WTC11 (cell line): ENCODE results near the gene POC1A. TPM values are rescaled to one million over a fixed set of nuclear protein-coding genes. Genes with fewer than 3 reads are reported as not detected.
A peak's percentile ranks its signal among the peaks of the same experiment; 100 is the strongest.

Experiments used
- ATAC-seq: fragments of 200-7000 bp; cut with Tn5 transposase; 2 replicates; pipeline ENCODE4 v1.10.0; 2021; ENCODE audit warnings: mild to moderate bottlenecking, moderate library complexity
- CTCF ChIA-PET: fragments of 300-600 bp; sonication (Branson Sonifier 250); formaldehyde crosslinking; loops from one replicate; lab custom pipeline; 2021; ENCODE audit warnings: antibody characterized with exemption; lab: Charles Lee
- POLR2A ChIA-PET: fragments of 350-600 bp; sonication (Branson Sonifier 250); formaldehyde crosslinking; loops from one replicate; lab custom pipeline; 2021; ENCODE audit warnings: antibody characterized with exemption; lab: Charles Lee
- DNase-seq: peaks from one replicate; pipeline ENCODE4 v3.0.0; 2021; ENCODE audit warnings: low spot score
- H3K27ac Mint-ChIP-seq: 2 replicates; pipeline ENCODE4 v1.8.0; 2021; ENCODE audit warnings: mixed read lengths
- H3K27me3 Mint-ChIP-seq: 2 replicates; pipeline ENCODE4 v1.8.0; 2021; ENCODE audit warnings: low read depth, mild to moderate bottlenecking, moderate library complexity, mixed read lengths
- H3K36me3 Mint-ChIP-seq: 2 replicates; pipeline ENCODE4 v1.8.0; 2021; ENCODE audit warnings: mixed read lengths
- H3K4me1 Mint-ChIP-seq: 2 replicates; pipeline ENCODE4 v1.8.0; 2022; ENCODE audit warnings: mixed read lengths
- H3K4me3 Mint-ChIP-seq: 2 replicates; pipeline ENCODE4 v1.8.0; 2021; ENCODE audit warnings: mild to moderate bottlenecking, moderate library complexity, mixed read lengths
- H3K9me3 Mint-ChIP-seq: 2 replicates; pipeline ENCODE4 v1.8.0; 2021; ENCODE audit warnings: mixed read lengths
- ESRRA ChIP-seq: sonication (generic); formaldehyde crosslinking; IDR thresholded peaks from 2 replicates; pipeline ENCODE4 v1.8.1; 2022; ENCODE audit warnings: mild to moderate bottlenecking, missing genetic modification reagents, borderline replicate concordance
- FOXK1 ChIP-seq: sonication (generic); formaldehyde crosslinking; IDR thresholded peaks from 2 replicates; pipeline ENCODE4 v1.8.0; 2022; ENCODE audit warnings: mild to moderate bottlenecking, moderate library complexity, missing genetic modification reagents
- MXD4 ChIP-seq: fragments of 250-450 bp; sonication (Bioruptor Pico); IDR thresholded peaks from 2 replicates; pipeline ENCODE4 v1.8.0; 2021; ENCODE audit warnings: mild to moderate bottlenecking, moderate library complexity, borderline replicate concordance
- NR2C2 ChIP-seq: sonication (generic); formaldehyde crosslinking; IDR thresholded peaks from 2 replicates; pipeline ENCODE4 v1.8.0; 2022; ENCODE audit warnings: mild to moderate bottlenecking, missing genetic modification reagents
- PRRX2 ChIP-seq: fragments of 250-450 bp; sonication (Bioruptor Pico); IDR thresholded peaks from 2 replicates; pipeline ENCODE4 v1.8.0; 2021; ENCODE audit warnings: mild to moderate bottlenecking
- SMAD4 ChIP-seq: sonication (generic); formaldehyde crosslinking; IDR thresholded peaks from 2 replicates; pipeline ENCODE4 v1.8.0; 2022; ENCODE audit warnings: mild to moderate bottlenecking, missing genetic modification reagents
- TEAD4 ChIP-seq: sonication (generic); formaldehyde crosslinking; IDR thresholded peaks from 2 replicates; pipeline ENCODE4 v1.8.0; 2022; ENCODE audit warnings: mild to moderate bottlenecking, missing genetic modification reagents
- TP53 ChIP-seq: sonication (generic); formaldehyde crosslinking; IDR thresholded peaks from 2 replicates; pipeline ENCODE4 v1.8.1; 2023; ENCODE audit warnings: mild to moderate bottlenecking, missing genetic modification reagents
- ZNF219 ChIP-seq: sonication (generic); formaldehyde crosslinking; IDR thresholded peaks from 2 replicates; pipeline ENCODE4 v1.8.0; 2023; ENCODE audit warnings: missing genetic modification reagents, mild to moderate bottlenecking, borderline replicate concordance
- total RNA-seq: library from RNA; stranded (reverse); gene quantifications from 3 replicates; pipeline ENCODE4 v1.2.3, GENCODE V29; 2021
- TF ChIP-seq, protein P1 (sequence below): sonication (generic); formaldehyde crosslinking; IDR thresholded peaks from 2 replicates; pipeline ENCODE4 v1.8.0; 2023; ENCODE audit warnings: missing genetic modification reagents, mild to moderate bottlenecking, borderline replicate concordance
- TF ChIP-seq, protein P2 (sequence below): fragments of 200-600 bp; IDR thresholded peaks from 2 replicates; pipeline ENCODE4 v1.8.0; 2022; ENCODE audit warnings: antibody characterized with exemption
- TF ChIP-seq, protein P3 (sequence below): fragments of 250-450 bp; sonication (Bioruptor Pico); IDR thresholded peaks from 2 replicates; pipeline ENCODE4 v1.8.0; 2021; ENCODE audit warnings: mild to moderate bottlenecking
- TF ChIP-seq, protein P4 (sequence below): sonication (generic); formaldehyde crosslinking; IDR thresholded peaks from 2 replicates; pipeline ENCODE4 v1.8.1; 2023; ENCODE audit warnings: mild to moderate bottlenecking, missing genetic modification reagents, moderate library complexity
- TF ChIP-seq, protein P5 (sequence below): sonication (generic); formaldehyde crosslinking; IDR thresholded peaks from 2 replicates; pipeline ENCODE4 v1.8.1; 2022; ENCODE audit warnings: mild to moderate bottlenecking, moderate library complexity, missing genetic modification reagents
- TF ChIP-seq, protein P6 (sequence below): sonication (generic); formaldehyde crosslinking; IDR thresholded peaks from 2 replicates; pipeline ENCODE4 v1.8.0; 2022; ENCODE audit warnings: mild to moderate bottlenecking, missing genetic modification reagents
- TF ChIP-seq, protein P7 (sequence below): sonication (generic); formaldehyde crosslinking; IDR thresholded peaks from 2 replicates; pipeline ENCODE4 v1.8.1; 2022; ENCODE audit warnings: mild to moderate bottlenecking, missing genetic modification reagents, moderate library complexity, borderline replicate concordance
- TF ChIP-seq, protein P8 (sequence below): sonication (generic); formaldehyde crosslinking; IDR thresholded peaks from 2 replicates; pipeline ENCODE4 v1.8.1; 2022; ENCODE audit warnings: low read depth, missing genetic modification reagents, borderline replicate concordance

The POC1A gene
- total RNA-seq, 1 experiment from 2014 or later: 31.3 TPM

DNA sequence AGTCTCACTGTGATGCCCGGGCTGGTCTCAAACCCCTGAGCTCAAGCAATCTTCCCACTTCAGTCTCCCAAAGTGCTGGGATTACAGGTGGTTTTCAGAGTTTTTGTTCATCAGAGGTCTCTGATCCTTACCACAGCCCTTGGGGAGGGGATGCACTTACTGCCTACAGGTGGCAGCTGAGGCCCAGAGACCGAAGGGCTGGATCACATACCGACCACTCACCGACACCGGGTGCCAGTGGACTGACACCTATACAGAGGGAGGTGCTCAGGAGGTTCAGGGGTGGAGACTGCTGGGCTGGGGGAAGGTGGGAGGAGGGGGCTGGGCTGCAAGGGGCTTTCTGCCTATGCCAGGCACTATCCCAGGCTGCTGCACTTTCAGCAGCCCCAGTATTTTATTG, 117.4 kb downstream of the POC1A start:
- TF ChIP-seq, protein P1, sequence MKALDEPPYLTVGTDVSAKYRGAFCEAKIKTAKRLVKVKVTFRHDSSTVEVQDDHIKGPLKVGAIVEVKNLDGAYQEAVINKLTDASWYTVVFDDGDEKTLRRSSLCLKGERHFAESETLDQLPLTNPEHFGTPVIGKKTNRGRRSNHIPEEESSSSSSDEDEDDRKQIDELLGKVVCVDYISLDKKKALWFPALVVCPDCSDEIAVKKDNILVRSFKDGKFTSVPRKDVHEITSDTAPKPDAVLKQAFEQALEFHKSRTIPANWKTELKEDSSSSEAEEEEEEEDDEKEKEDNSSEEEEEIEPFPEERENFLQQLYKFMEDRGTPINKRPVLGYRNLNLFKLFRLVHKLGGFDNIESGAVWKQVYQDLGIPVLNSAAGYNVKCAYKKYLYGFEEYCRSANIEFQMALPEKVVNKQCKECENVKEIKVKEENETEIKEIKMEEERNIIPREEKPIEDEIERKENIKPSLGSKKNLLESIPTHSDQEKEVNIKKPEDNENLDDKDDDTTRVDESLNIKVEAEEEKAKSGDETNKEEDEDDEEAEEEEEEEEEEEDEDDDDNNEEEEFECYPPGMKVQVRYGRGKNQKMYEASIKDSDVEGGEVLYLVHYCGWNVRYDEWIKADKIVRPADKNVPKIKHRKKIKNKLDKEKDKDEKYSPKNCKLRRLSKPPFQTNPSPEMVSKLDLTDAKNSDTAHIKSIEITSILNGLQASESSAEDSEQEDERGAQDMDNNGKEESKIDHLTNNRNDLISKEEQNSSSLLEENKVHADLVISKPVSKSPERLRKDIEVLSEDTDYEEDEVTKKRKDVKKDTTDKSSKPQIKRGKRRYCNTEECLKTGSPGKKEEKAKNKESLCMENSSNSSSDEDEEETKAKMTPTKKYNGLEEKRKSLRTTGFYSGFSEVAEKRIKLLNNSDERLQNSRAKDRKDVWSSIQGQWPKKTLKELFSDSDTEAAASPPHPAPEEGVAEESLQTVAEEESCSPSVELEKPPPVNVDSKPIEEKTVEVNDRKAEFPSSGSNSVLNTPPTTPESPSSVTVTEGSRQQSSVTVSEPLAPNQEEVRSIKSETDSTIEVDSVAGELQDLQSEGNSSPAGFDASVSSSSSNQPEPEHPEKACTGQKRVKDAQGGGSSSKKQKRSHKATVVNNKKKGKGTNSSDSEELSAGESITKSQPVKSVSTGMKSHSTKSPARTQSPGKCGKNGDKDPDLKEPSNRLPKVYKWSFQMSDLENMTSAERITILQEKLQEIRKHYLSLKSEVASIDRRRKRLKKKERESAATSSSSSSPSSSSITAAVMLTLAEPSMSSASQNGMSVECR (CRISPR knock-in tag): no peak
- TF ChIP-seq, protein P2, sequence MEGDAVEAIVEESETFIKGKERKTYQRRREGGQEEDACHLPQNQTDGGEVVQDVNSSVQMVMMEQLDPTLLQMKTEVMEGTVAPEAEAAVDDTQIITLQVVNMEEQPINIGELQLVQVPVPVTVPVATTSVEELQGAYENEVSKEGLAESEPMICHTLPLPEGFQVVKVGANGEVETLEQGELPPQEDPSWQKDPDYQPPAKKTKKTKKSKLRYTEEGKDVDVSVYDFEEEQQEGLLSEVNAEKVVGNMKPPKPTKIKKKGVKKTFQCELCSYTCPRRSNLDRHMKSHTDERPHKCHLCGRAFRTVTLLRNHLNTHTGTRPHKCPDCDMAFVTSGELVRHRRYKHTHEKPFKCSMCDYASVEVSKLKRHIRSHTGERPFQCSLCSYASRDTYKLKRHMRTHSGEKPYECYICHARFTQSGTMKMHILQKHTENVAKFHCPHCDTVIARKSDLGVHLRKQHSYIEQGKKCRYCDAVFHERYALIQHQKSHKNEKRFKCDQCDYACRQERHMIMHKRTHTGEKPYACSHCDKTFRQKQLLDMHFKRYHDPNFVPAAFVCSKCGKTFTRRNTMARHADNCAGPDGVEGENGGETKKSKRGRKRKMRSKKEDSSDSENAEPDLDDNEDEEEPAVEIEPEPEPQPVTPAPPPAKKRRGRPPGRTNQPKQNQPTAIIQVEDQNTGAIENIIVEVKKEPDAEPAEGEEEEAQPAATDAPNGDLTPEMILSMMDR: no peak
- TF ChIP-seq ZNF219 (CRISPR knock-in tag): no peak
- TF ChIP-seq FOXK1: no peak
- TF ChIP-seq, protein P3, sequence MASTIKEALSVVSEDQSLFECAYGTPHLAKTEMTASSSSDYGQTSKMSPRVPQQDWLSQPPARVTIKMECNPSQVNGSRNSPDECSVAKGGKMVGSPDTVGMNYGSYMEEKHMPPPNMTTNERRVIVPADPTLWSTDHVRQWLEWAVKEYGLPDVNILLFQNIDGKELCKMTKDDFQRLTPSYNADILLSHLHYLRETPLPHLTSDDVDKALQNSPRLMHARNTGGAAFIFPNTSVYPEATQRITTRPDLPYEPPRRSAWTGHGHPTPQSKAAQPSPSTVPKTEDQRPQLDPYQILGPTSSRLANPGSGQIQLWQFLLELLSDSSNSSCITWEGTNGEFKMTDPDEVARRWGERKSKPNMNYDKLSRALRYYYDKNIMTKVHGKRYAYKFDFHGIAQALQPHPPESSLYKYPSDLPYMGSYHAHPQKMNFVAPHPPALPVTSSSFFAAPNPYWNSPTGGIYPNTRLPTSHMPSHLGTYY (CRISPR knock-in tag): no peak
- TF ChIP-seq MXD4 (CRISPR knock-in tag): no peak
- TF ChIP-seq TP53 (CRISPR knock-in tag): no peak
- TF ChIP-seq, protein P4, sequence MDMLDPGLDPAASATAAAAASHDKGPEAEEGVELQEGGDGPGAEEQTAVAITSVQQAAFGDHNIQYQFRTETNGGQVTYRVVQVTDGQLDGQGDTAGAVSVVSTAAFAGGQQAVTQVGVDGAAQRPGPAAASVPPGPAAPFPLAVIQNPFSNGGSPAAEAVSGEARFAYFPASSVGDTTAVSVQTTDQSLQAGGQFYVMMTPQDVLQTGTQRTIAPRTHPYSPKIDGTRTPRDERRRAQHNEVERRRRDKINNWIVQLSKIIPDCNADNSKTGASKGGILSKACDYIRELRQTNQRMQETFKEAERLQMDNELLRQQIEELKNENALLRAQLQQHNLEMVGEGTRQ (CRISPR knock-in tag): no peak
- TF ChIP-seq SMAD4 (CRISPR knock-in tag): no peak
- TF ChIP-seq ESRRA (CRISPR knock-in tag): no peak
- TF ChIP-seq, protein P5, sequence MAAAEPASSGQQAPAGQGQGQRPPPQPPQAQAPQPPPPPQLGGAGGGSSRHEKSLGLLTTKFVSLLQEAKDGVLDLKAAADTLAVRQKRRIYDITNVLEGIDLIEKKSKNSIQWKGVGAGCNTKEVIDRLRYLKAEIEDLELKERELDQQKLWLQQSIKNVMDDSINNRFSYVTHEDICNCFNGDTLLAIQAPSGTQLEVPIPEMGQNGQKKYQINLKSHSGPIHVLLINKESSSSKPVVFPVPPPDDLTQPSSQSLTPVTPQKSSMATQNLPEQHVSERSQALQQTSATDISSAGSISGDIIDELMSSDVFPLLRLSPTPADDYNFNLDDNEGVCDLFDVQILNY (CRISPR knock-in tag): no peak
- TF ChIP-seq PRRX2: no peak
- TF ChIP-seq TEAD4 (CRISPR knock-in tag): no peak
- no peak for TF ChIP-seq NR2C2 (CRISPR knock-in tag)
- TF ChIP-seq, protein P6, sequence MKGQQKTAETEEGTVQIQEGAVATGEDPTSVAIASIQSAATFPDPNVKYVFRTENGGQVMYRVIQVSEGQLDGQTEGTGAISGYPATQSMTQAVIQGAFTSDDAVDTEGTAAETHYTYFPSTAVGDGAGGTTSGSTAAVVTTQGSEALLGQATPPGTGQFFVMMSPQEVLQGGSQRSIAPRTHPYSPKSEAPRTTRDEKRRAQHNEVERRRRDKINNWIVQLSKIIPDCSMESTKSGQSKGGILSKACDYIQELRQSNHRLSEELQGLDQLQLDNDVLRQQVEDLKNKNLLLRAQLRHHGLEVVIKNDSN (CRISPR knock-in tag): no peak
- TF ChIP-seq, protein P7, sequence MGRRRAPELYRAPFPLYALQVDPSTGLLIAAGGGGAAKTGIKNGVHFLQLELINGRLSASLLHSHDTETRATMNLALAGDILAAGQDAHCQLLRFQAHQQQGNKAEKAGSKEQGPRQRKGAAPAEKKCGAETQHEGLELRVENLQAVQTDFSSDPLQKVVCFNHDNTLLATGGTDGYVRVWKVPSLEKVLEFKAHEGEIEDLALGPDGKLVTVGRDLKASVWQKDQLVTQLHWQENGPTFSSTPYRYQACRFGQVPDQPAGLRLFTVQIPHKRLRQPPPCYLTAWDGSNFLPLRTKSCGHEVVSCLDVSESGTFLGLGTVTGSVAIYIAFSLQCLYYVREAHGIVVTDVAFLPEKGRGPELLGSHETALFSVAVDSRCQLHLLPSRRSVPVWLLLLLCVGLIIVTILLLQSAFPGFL (CRISPR knock-in tag): no peak
- TF ChIP-seq, protein P8, sequence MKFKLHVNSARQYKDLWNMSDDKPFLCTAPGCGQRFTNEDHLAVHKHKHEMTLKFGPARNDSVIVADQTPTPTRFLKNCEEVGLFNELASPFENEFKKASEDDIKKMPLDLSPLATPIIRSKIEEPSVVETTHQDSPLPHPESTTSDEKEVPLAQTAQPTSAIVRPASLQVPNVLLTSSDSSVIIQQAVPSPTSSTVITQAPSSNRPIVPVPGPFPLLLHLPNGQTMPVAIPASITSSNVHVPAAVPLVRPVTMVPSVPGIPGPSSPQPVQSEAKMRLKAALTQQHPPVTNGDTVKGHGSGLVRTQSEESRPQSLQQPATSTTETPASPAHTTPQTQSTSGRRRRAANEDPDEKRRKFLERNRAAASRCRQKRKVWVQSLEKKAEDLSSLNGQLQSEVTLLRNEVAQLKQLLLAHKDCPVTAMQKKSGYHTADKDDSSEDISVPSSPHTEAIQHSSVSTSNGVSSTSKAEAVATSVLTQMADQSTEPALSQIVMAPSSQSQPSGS: no peak
- TF ChIP-seq, all 79 proteins: peak for 0
- Mint-ChIP-seq H3K27ac (no peak overlapping the region), H3K9me3 (no peaks in the 10 kb centered on the region), H3K27me3 (no peaks in the 10 kb centered on the region), H3K4me1 (peaks cover 7% of the 10 kb centered on the region; the same call in 1 of the 2 replicates), H3K4me3 (no peak overlapping the region), H3K36me3 (no peaks in the 10 kb centered on the region)
- CTCF ChIA-PET: interaction anchor here (0.5 to 8.0 kb wide), 21 partner anchors 8 to 409 kb away, joined by 3 to 115 read pairs (median 4); partner anchors contain the start of genes DUSP7, PARP3 and RRP9
- DNase-seq: peak; percentile 56
- POLR2A ChIA-PET: interaction anchor here (0.5 to 1.2 kb wide), 3 partner anchors 19 to 247 kb away, joined by 3 to 6 read pairs (median 3); partner anchors contain the start of gene DUSP7
- peak; percentile 88 for ATAC-seq
